ENCODE results near the gene CNTNAP3B.
"Not testable (repeated sequence)": the region's sequence is repeated elsewhere in the genome, so short reads cannot be mapped to it uniquely, and the experiment has no call there.

DNA sequence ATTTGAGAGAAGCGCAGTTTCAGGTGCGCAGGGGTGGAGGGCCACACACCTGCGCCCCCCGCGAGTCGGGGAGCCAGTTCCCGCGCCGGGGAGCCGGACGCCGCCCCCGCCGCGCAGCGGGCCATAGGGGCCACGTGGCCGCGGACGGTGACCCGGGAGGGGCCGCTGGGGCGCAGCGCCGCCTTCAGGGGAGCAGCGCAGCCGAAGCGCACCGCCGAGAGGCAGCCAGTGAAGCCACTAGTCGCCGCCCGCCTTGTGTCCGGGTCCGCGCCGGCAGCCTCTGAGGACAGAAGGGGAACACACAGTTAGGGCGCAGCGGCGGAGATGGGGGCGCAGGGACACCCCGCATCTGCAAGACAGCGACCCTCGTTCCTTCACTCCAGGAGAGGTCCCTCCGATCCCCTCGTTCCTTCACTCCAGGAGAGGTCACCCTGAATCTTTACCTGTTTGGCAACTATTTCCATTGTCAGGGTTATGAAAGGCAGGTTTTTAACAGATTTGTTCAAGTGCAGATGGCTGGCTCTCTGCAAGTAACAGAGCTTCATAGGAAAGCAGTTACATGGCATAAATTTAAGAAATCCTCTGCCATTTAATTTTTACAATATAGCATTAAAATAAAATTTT, 230.4 kb downstream of the CNTNAP3B start:
- not testable (repeated sequence) for TF ChIP-seq CTCF (IDR thresholded peaks at IDR 0.05; ENCODE audit: borderline replicate concordance, extremely low read depth, low read length, poor library complexity, severe bottlenecking); EZH2 (IDR thresholded peaks at IDR 0.05; ENCODE audit: borderline replicate concordance, low read depth, low read length, severe bottlenecking)
